ENCODE measurements around the gene SELENOO. TPM values are rescaled to one million over a fixed set of nuclear protein-coding genes. Genes with fewer than 3 reads are reported as not detected.

SELENOO gene
- total RNA-seq, 1 donor from 2014 or later: 4.7 TPM

DNA sequence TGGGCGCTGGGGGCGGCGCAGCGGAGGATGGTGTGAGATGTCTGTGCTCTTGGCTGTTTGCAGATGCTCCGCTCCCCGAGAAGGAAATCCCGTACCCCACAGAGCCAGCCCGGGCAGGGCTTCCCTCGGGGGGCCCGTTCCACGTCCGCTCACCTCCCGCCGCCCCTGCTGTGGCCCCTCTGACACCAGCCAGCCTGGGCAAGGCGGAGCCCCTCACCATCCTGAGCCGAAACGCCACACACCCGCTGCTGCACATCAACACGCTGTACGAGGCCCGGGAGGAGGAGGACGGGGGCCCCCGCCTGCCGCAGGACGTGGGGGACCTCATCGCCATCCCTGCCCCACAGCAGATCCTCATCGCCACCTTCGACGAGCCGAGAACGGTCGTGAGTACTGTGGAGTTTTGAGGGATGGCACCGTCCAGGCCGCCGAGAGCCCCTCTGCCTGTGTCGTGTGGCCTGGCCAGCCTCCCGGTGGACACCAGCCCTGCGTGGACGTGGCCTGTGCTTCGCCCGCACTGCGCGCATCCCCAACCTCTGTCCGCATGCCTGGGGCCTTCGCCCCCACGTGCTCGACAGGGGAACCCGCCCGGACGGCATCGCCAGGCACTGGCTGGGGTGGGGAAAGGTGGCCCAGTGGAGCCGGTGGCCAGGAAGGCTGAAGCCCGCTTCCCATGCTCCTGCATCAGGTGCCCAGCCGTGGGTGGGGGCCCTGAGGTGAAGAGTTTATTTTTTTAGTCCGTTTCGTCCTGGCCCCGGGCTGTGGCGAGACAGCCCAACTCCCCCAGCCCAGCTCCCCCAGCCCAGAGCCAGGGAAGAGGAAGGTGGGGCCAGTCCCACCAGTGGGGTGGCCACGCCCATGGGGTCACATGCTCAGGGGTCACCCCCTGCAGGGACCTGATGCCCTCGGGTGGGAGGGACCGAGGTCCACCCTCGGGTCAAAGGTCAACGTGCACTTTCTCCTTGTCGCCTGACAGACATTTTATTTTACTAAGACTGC is 21.6 kb upstream of the SELENOO start:
- Histone ChIP-seq H3K9ac (ENCODE audit: low read depth in 1 of 3, low read length in 3 of 3) (no peak overlapping the region), H3K36me3 (ENCODE audit: control insufficient read depth in 3 of 3, insufficient read depth in 3 of 3, low read length in 3 of 3) (no peaks in the 10 kb centered on the region), H3K4me3 (ENCODE audit: low read length in 3 of 3) (no peak overlapping the region), H3K27me3 (ENCODE audit: control insufficient read depth in 3 of 3, insufficient read depth in 3 of 3, low read length in 3 of 3) (peaks cover 26 to 51% (median 40%) of the 10 kb centered on the region in 3 donors), H3K27ac (ENCODE audit: low read depth, low read length) (no peak overlapping the region), H3K9me3 (ENCODE audit: control insufficient read depth in 3 of 3, low read length in 3 of 3) (peaks cover 0 to 2% (median 0%) of the 10 kb centered on the region in 3 donors), H3K4me1 (ENCODE audit: control insufficient read depth in 3 of 3, insufficient read depth in 3 of 3, low read length in 3 of 3) (peaks cover 0 to 2% (median under 1%) of the 10 kb centered on the region in 3 donors)

DNA sequence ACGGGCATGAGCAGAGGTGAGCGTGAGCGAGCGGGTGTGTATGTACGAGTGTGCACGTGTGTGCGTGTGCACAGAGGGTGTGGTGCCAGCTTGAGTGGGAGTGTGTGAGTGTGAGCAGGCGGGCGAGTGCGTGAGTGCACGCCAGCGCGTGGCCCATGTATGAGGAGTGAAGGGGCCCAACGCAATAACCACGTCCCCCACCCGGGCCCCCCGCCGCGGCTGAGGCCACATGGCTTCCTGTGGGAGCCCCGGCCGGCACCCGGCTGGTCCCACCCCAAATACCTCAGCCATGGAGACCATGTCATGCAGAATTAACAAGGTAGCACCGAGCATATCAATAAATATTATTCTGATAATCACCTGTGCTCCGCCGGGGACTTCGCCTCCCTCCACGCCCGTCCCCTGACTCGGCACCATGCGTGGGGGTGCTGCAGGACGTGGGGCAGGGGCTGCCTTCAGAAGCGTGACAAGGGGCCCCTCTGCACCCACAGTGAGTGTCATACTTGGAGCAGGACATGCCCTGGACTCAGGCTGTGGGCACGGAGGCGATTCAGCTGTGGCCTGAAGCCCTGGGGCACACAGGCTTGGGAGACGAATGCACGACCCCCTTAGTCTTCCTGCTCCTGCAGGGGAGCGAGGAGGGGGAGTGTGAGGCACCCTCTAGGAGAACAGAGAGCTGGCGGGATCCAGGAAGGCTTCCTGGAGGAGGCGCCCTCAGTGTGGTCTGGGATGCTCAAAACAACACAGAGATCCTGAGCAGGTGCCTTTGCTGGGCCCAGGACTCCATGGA is 20.7 kb upstream of the SELENOO start:
- H3K4me1 ChIP-seq (ENCODE audit: control insufficient read depth in 3 of 3, insufficient read depth in 3 of 3, low read length in 3 of 3): peaks cover 2 to 9% (median 5%) of the 10 kb centered on the region in 3 donors
- H3K9me3 ChIP-seq (ENCODE audit: control insufficient read depth in 3 of 3, low read length in 3 of 3): peaks cover 0 to 2% (median 0%) of the 10 kb centered on the region in 3 donors
- H3K4me3 ChIP-seq (ENCODE audit: low read length in 3 of 3): no peak overlapping the region
- H3K27ac ChIP-seq (ENCODE audit: low read depth, low read length): no peak overlapping the region
- H3K9ac ChIP-seq (ENCODE audit: low read depth in 1 of 3, low read length in 3 of 3): no peak overlapping the region
- H3K27me3 ChIP-seq (ENCODE audit: control insufficient read depth in 3 of 3, insufficient read depth in 3 of 3, low read length in 3 of 3): peaks cover 26 to 48% (median 35%) of the 10 kb centered on the region in 3 donors
- no peaks in the 10 kb centered on the region for H3K36me3 ChIP-seq (ENCODE audit: control insufficient read depth in 3 of 3, insufficient read depth in 3 of 3, low read length in 3 of 3)

GRCh38 chr22:50180727-50181521 is 19.9 kb upstream of the SELENOO start:
- H3K9me3 ChIP-seq (ENCODE audit: control insufficient read depth in 3 of 3, low read length in 3 of 3): peaks cover 0 to 2% (median 0%) of the 10 kb centered on the region in 3 donors
- no peak overlapping the region for H3K9ac ChIP-seq (ENCODE audit: low read depth in 1 of 3, low read length in 3 of 3)
- H3K27me3 ChIP-seq (ENCODE audit: control insufficient read depth in 3 of 3, insufficient read depth in 3 of 3, low read length in 3 of 3): peaks cover 26 to 41% (median 28%) of the 10 kb centered on the region in 3 donors
- no peak overlapping the region for H3K4me3 ChIP-seq (ENCODE audit: low read length in 3 of 3)
- peaks cover 6 to 12% (median 9%) of the 10 kb centered on the region in 3 donors for H3K4me1 ChIP-seq (ENCODE audit: control insufficient read depth in 3 of 3, insufficient read depth in 3 of 3, low read length in 3 of 3)
- H3K36me3 ChIP-seq (ENCODE audit: control insufficient read depth in 3 of 3, insufficient read depth in 3 of 3, low read length in 3 of 3): no peaks in the 10 kb centered on the region
- H3K27ac ChIP-seq (ENCODE audit: low read depth, low read length): no peak overlapping the region

DNA sequence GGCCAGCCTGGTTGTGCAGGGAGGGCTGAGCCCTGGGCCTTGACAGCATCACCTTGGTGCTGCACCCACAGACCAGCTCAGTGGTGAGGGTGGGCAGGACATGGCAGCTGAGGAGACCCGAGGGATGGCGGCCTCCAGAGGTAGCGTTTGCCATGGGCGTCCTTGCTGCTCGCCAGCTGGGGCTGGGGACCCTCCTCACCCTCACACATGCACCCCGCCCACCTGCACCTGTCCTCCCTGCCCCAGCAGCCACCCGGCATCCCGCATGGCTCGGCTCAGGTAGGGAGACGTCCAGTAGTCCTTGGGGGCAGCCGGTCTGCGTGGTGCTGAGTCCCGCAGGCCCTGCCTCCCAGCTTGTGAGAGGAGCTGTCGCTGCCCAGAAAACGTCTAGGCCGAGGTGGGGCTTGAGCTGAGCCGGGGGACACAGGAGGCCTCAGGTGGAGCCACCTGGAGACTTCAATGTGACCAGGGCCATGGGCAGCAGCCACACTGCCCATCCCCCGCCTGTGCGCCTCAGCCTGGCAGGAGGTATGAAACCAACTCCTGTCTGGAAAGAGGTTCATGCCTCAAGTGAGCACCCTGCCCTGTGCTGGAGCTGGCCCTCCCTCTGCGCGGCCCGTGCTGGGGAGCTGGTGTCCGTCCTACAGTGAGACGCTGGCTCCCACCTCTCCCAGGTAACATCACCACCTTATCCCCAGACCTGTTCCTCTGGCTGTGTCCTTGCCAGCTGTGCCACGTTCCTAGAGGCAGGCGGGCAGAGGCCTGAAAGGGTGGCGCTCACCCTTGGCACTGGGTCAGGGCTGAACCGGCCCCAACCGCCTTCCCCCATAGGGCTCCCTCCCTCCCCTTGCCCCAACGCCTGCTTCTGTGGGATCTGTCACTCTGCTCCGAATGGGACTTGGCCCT is 18.4 kb upstream of the SELENOO start:
- Histone ChIP-seq H3K4me3 (ENCODE audit: low read length in 3 of 3) (no peak overlapping the region), H3K27me3 (ENCODE audit: control insufficient read depth in 3 of 3, insufficient read depth in 3 of 3, low read length in 3 of 3) (peaks cover 18 to 26% (median 19%) of the 10 kb centered on the region in 3 donors), H3K9ac (ENCODE audit: low read depth in 1 of 3, low read length in 3 of 3) (no peak overlapping the region), H3K36me3 (ENCODE audit: control insufficient read depth in 3 of 3, insufficient read depth in 3 of 3, low read length in 3 of 3) (no peaks in the 10 kb centered on the region), H3K9me3 (ENCODE audit: control insufficient read depth in 3 of 3, low read length in 3 of 3) (peaks cover 0 to 2% (median 0%) of the 10 kb centered on the region in 3 donors), H3K4me1 (ENCODE audit: control insufficient read depth in 3 of 3, insufficient read depth in 3 of 3, low read length in 3 of 3) (peaks cover 14 to 20% (median 14%) of the 10 kb centered on the region in 3 donors), H3K27ac (ENCODE audit: low read depth, low read length) (no peak overlapping the region)

- H3K27me3 ChIP-seq (ENCODE audit: control insufficient read depth in 3 of 3, insufficient read depth in 3 of 3, low read length in 3 of 3): peaks cover 14 to 22% (median 15%) of the 10 kb centered on the region in 3 donors
- no peak overlapping the region for H3K4me3 ChIP-seq (ENCODE audit: low read length in 3 of 3)
- H3K4me1 ChIP-seq (ENCODE audit: control insufficient read depth in 3 of 3, insufficient read depth in 3 of 3, low read length in 3 of 3): peaks cover 14 to 20% (median 14%) of the 10 kb centered on the region in 3 donors
- H3K9me3 ChIP-seq (ENCODE audit: control insufficient read depth in 3 of 3, low read length in 3 of 3): no peaks in the 10 kb centered on the region
- no peak overlapping the region for H3K27ac ChIP-seq (ENCODE audit: low read depth, low read length)
- no peaks in the 10 kb centered on the region for H3K36me3 ChIP-seq (ENCODE audit: control insufficient read depth in 3 of 3, insufficient read depth in 3 of 3, low read length in 3 of 3)
- no peak overlapping the region for H3K9ac ChIP-seq (ENCODE audit: low read depth in 1 of 3, low read length in 3 of 3)
These were observed 17.5 kb upstream of the SELENOO start for GRCh38 chr22:50183141-50183971.

- no peaks in the 10 kb centered on the region for H3K9me3 ChIP-seq (ENCODE audit: control insufficient read depth in 3 of 3, low read length in 3 of 3)
- H3K27me3 ChIP-seq (ENCODE audit: control insufficient read depth in 3 of 3, insufficient read depth in 3 of 3, low read length in 3 of 3): peaks cover 6 to 13% (median 7%) of the 10 kb centered on the region in 3 donors
- H3K4me3 ChIP-seq (ENCODE audit: low read length in 3 of 3): peak overlapping the region in 2 of 3 donors; percentile 31 to 89
- no peaks in the 10 kb centered on the region for H3K36me3 ChIP-seq (ENCODE audit: control insufficient read depth in 3 of 3, insufficient read depth in 3 of 3, low read length in 3 of 3)
- peak overlapping the region in 1 of 3 donors; percentile 86 for H3K9ac ChIP-seq (ENCODE audit: low read depth in 1 of 3, low read length in 3 of 3)
- peaks cover 16 to 23% (median 21%) of the 10 kb centered on the region in 3 donors for H3K4me1 ChIP-seq (ENCODE audit: control insufficient read depth in 3 of 3, insufficient read depth in 3 of 3, low read length in 3 of 3)
- no peak overlapping the region for H3K27ac ChIP-seq (ENCODE audit: low read depth, low read length)
These were observed 16.6 kb upstream of the SELENOO start for GRCh38 chr22:50184004-50184901.

- Histone ChIP-seq H3K4me1 (ENCODE audit: control insufficient read depth in 3 of 3, insufficient read depth in 3 of 3, low read length in 3 of 3) (peaks cover 21 to 29% (median 28%) of the 10 kb centered on the region in 3 donors), H3K9me3 (ENCODE audit: control insufficient read depth in 3 of 3, low read length in 3 of 3) (no peaks in the 10 kb centered on the region), H3K9ac (ENCODE audit: low read depth in 1 of 3, low read length in 3 of 3) (peak overlapping the region; percentile 74 to 86 (median 81)), H3K27me3 (ENCODE audit: control insufficient read depth in 3 of 3, insufficient read depth in 3 of 3, low read length in 3 of 3) (peaks cover 0 to 6% (median 0%) of the 10 kb centered on the region in 3 donors), H3K4me3 (ENCODE audit: low read length in 3 of 3) (peak overlapping the region; percentile 83 to 91 (median 89)), H3K36me3 (ENCODE audit: control insufficient read depth in 3 of 3, insufficient read depth in 3 of 3, low read length in 3 of 3) (no peaks in the 10 kb centered on the region), H3K27ac (ENCODE audit: low read depth, low read length) (no peak overlapping the region)
These were observed 15.9 kb upstream of the SELENOO start for GRCh38 chr22:50184902-50185374.
